Measurements from ENCODE around the gene RAB7A. TPM values are rescaled to one million over a fixed set of nuclear protein-coding genes. Genes with fewer than 3 reads are reported as not detected.

The RAB7A gene
- polyA plus RNA-seq, 1 donor from 2014 or later = 42.4 TPM

DNA sequence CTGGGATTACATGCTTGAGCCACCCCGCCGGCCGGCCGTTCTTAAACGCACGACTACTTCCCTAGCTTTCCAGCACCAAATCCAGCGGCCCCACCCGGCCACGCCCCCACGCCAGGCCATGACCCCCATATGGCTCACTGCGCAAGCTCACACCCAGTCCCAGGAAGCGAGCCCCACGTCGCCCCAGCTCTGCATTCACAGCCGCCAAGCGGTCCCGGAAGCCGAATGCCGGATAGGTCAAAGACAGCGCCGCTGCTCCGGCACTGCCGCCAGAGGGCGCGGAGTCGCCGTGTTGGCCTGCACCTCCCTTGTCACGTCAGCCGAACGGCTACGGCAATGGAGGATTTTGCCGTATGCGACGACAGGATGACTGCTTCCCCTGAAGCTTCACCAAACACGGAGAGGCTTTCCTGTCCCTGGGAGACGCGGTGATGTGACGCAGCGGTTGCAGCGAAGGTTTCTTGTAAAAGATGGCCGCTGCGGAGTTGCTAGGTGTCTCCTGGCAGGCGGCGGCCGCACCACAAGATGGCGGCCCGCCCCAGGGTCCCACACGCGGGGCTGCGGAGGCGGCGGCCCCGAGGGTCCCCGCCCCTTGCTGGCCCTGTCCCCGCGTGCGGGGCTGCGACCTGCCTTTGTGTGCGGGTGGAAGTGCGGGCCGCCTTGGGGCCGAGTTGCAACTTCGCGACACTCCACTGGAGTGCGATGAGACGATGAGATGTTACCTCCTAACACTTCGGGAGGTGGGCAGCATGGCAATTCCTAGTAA, 45.2 kb upstream of the RAB7A start:
- H4K20me1 ChIP-seq (ENCODE audit: insufficient read depth) = no peaks in the 10 kb centered on the region
- H2AFZ ChIP-seq (ENCODE audit: low read depth, low read length) = peak overlapping the region; percentile 71

DNA sequence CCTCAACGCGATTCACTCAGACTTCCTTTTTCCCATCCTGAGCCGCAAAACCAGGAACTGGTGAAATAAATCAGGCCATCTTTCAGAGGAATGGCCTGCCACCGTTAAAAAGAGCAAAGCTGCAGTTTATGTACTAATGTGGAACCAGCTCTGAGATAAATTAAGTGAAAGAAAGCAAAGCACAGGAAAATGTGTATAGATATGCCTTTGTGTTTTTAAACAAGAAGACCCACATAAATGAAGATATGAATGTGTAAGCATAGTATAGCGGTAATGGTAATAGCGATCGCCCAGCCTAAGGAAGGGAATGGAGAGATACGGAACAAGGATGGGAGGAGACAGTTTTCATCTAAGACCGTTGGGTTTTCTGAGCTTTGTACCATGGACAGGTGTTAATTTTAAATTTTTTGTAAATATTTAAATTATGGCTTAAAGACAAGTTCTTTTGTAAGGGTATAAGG, 44.6 kb upstream of the RAB7A start:
- H3K9me2 ChIP-seq (ENCODE audit: insufficient read depth, low read length) = no peaks in the 10 kb centered on the region
- H3K4me2 ChIP-seq (ENCODE audit: low read length) = peak overlapping the region; percentile 99
- H3F3A ChIP-seq (ENCODE audit: insufficient read depth, low read length, poor library complexity, severe bottlenecking) = peaks cover 5% of the 10 kb centered on the region
- peak overlapping the region; percentile 95 for H3K27ac ChIP-seq (ENCODE audit: low read length)
- H3K9ac ChIP-seq (ENCODE audit: low read length) = peak overlapping the region; percentile 77
- H4K20me1 ChIP-seq (ENCODE audit: insufficient read depth) = no peaks in the 10 kb centered on the region
- TF ChIP-seq RAD21 (conservative IDR thresholded peaks at IDR 0.05) = no peak
- TF ChIP-seq TAF1 (IDR thresholded peaks at IDR 0.05; ENCODE audit: low read depth) = no peak
- H3K4me3 ChIP-seq (ENCODE audit: low read length) = peak overlapping the region; percentile 73
- H3K9me3 ChIP-seq (ENCODE audit: low read length) = no peaks in the 10 kb centered on the region
- H2AFZ ChIP-seq (ENCODE audit: low read depth, low read length) = peak overlapping the region; percentile 71
- H3K27me3 ChIP-seq (ENCODE audit: insufficient read depth, low read depth, low read length) = no peaks in the 10 kb centered on the region
- H3K36me3 ChIP-seq (ENCODE audit: insufficient read depth, low read length) = no peaks in the 10 kb centered on the region
- H3K79me2 ChIP-seq (replicated peaks; ENCODE audit: insufficient read depth, low read length) = no peaks in the 10 kb centered on the region

More for the DNA sequence above, 45.2 kb upstream of the RAB7A start:
- no peaks in the 10 kb centered on the region for H3K36me3 ChIP-seq (ENCODE audit: insufficient read depth, low read length)
- peak overlapping the region; percentile 95 for H3K27ac ChIP-seq (ENCODE audit: low read length)
- H3K9me2 ChIP-seq (ENCODE audit: insufficient read depth, low read length) = no peaks in the 10 kb centered on the region
- H3K27me3 ChIP-seq (ENCODE audit: insufficient read depth, low read depth, low read length) = no peaks in the 10 kb centered on the region
- H3K9ac ChIP-seq (ENCODE audit: low read length) = peak overlapping the region; percentile 77
- H3K4me2 ChIP-seq (ENCODE audit: low read length) = peak overlapping the region; percentile 99
- H3K4me3 ChIP-seq (ENCODE audit: low read length) = peak overlapping the region; percentile 73
- H3F3A ChIP-seq (ENCODE audit: insufficient read depth, low read length, poor library complexity, severe bottlenecking) = peaks cover 5% of the 10 kb centered on the region
- no peaks in the 10 kb centered on the region for H3K79me2 ChIP-seq (replicated peaks; ENCODE audit: insufficient read depth, low read length)
- no peaks in the 10 kb centered on the region for H3K9me3 ChIP-seq (ENCODE audit: low read length)
- TF ChIP-seq SMC3 (conservative IDR thresholded peaks at IDR 0.05; ENCODE audit: poor library complexity) (peak; percentile 97), EP300 (conservative IDR thresholded peaks at IDR 0.05; ENCODE audit: poor library complexity, severe bottlenecking) (peak; percentile 84), POLR2AphosphoS5 (IDR thresholded peaks at IDR 0.05) (peak; percentile 93), MXI1 (conservative IDR thresholded peaks at IDR 0.05; ENCODE audit: poor library complexity, severe bottlenecking) (peak; percentile 83), TAF1 (IDR thresholded peaks at IDR 0.05; ENCODE audit: low read depth) (no peak), EZH2 (IDR thresholded peaks at IDR 0.05; ENCODE audit: borderline replicate concordance, insufficient read depth, low read length, poor library complexity, severe bottlenecking) (no peak), RAD21 (conservative IDR thresholded peaks at IDR 0.05) (peak; percentile 93)
- TF ChIP-seq, protein P1, sequence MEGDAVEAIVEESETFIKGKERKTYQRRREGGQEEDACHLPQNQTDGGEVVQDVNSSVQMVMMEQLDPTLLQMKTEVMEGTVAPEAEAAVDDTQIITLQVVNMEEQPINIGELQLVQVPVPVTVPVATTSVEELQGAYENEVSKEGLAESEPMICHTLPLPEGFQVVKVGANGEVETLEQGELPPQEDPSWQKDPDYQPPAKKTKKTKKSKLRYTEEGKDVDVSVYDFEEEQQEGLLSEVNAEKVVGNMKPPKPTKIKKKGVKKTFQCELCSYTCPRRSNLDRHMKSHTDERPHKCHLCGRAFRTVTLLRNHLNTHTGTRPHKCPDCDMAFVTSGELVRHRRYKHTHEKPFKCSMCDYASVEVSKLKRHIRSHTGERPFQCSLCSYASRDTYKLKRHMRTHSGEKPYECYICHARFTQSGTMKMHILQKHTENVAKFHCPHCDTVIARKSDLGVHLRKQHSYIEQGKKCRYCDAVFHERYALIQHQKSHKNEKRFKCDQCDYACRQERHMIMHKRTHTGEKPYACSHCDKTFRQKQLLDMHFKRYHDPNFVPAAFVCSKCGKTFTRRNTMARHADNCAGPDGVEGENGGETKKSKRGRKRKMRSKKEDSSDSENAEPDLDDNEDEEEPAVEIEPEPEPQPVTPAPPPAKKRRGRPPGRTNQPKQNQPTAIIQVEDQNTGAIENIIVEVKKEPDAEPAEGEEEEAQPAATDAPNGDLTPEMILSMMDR (IDR thresholded peaks at IDR 0.05; ENCODE audit: poor library complexity, severe bottlenecking) = peak; percentile 100
- TF ChIP-seq, protein P2, sequence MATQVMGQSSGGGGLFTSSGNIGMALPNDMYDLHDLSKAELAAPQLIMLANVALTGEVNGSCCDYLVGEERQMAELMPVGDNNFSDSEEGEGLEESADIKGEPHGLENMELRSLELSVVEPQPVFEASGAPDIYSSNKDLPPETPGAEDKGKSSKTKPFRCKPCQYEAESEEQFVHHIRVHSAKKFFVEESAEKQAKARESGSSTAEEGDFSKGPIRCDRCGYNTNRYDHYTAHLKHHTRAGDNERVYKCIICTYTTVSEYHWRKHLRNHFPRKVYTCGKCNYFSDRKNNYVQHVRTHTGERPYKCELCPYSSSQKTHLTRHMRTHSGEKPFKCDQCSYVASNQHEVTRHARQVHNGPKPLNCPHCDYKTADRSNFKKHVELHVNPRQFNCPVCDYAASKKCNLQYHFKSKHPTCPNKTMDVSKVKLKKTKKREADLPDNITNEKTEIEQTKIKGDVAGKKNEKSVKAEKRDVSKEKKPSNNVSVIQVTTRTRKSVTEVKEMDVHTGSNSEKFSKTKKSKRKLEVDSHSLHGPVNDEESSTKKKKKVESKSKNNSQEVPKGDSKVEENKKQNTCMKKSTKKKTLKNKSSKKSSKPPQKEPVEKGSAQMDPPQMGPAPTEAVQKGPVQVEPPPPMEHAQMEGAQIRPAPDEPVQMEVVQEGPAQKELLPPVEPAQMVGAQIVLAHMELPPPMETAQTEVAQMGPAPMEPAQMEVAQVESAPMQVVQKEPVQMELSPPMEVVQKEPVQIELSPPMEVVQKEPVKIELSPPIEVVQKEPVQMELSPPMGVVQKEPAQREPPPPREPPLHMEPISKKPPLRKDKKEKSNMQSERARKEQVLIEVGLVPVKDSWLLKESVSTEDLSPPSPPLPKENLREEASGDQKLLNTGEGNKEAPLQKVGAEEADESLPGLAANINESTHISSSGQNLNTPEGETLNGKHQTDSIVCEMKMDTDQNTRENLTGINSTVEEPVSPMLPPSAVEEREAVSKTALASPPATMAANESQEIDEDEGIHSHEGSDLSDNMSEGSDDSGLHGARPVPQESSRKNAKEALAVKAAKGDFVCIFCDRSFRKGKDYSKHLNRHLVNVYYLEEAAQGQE (IDR thresholded peaks at IDR 0.05; ENCODE audit: borderline replicate concordance) = peak; percentile 21

Measured in neural cell (in vitro differentiated cells).